ENCODE measurements around the gene PEX12. TPM values are rescaled to one million over a fixed set of nuclear protein-coding genes. Genes with fewer than 3 reads are reported as not detected.

The PEX12 gene
- total and polyA plus RNA-seq, 9 of the 15 experiments (the other 6 are each of a cell fraction or from before 2014, with no cell fraction given) = 4.0 to 12.4 (median 6.4) TPM

- peak in 1 of 2 experiments; percentile 71; a peak in 1 of 4 replicates for TF ChIP-seq ZNF318 (IDR thresholded peaks at IDR 0.05; ENCODE audit: borderline replicate concordance in 1 of 2, low read depth in 1 of 2)
- no peak for TF ChIP-seq SNRNP70 (optimal IDR thresholded peaks at IDR 0.05; ENCODE audit: low read depth, low read length)
- TF ChIP-seq BRF2 (IDR thresholded peaks at IDR 0.05; ENCODE audit: borderline replicate concordance, insufficient read depth, insufficient read length) = no peak
- TF ChIP-seq MLX (CRISPR knock-in tag; conservative IDR thresholded peaks at IDR 0.05) = no peak
- peak; percentile 99 for TF ChIP-seq NCOR1 (IDR thresholded peaks at IDR 0.05)
- TF ChIP-seq ETV1 (tag; conservative IDR thresholded peaks at IDR 0.05; ENCODE audit: low read depth) = no peak
- TF ChIP-seq TCF7 (IDR thresholded peaks at IDR 0.05; ENCODE audit: borderline replicate concordance) = peak; percentile 80; the same call in 1 of the 2 replicates
- TF ChIP-seq ZNF586 (CRISPR knock-in tag; conservative IDR thresholded peaks at IDR 0.05) = no peak
- TF ChIP-seq NR2F6 (CRISPR knock-in tag; IDR thresholded peaks at IDR 0.05) = no peak
- TF ChIP-seq TBL1XR1 (IDR thresholded peaks at IDR 0.05; ENCODE audit: low read length in 2 of 2) = peak; percentile 95 to 98
- TF ChIP-seq ZNF512 (tag; IDR thresholded peaks at IDR 0.05) = no peak
- TF ChIP-seq NR4A1 (CRISPR knock-in tag; IDR thresholded peaks at IDR 0.05) = no peak
- TF ChIP-seq NR4A1 (tag; IDR thresholded peaks at IDR 0.05) = no peak
- peak; percentile 84; the same call in 1 of the 2 replicates for TF ChIP-seq HEY1 (CRISPR knock-in tag; IDR thresholded peaks at IDR 0.05; ENCODE audit: borderline replicate concordance)
- TF ChIP-seq CBX2 (IDR thresholded peaks at IDR 0.05; ENCODE audit: insufficient read depth, low read length, poor library complexity, severe bottlenecking) = no peak
These were observed 17.7 kb downstream of the PEX12 start, which contains the start of gene SLFN14 (continued) for GRCh38 chr17:35560703-35561102.

Measured in K562 (cell line).